Suppressor macrophage (primary cell): ENCODE results near the gene PSMA7.
"Not testable (repeated sequence)": the region's sequence is repeated elsewhere in the genome, so short reads cannot be mapped to it uniquely, and the experiment has no call there.

Experiments
- DNase-seq, 4 experiments: peaks; one replicate each; pipeline ENCODE4 v3.0.0-alpha.2; 2020 to 2022

Gene PSMA7

GRCh38 chr20:62155428-62156253 lies 12.4 kb upstream of the PSMA7 start:
- DNase-seq: no peak

GRCh38 chr20:62151835-62152364 lies 8.7 kb upstream of the PSMA7 start:
- DNase-seq: no peak

GRCh38 chr20:62151225-62151624 lies 8.0 kb upstream of the PSMA7 start:
- DNase-seq: no peak

- no peak for DNase-seq
Measured at GRCh38 chr20:62150310-62150575, 7.0 kb upstream of the PSMA7 start.

- no peak for DNase-seq
Measured at GRCh38 chr20:62149532-62150309, 6.5 kb upstream of the PSMA7 start.

GRCh38 chr20:62148908-62149314 lies 5.7 kb upstream of the PSMA7 start:
- no peak for DNase-seq

- DNase-seq: not testable (repeated sequence)
Measured at GRCh38 chr20:62148383-62148782, 5.2 kb upstream of the PSMA7 start.

- no peak for DNase-seq
Measured at GRCh38 chr20:62147528-62147927, 4.3 kb upstream of the PSMA7 start.

- DNase-seq: no peak
Measured at GRCh38 chr20:62147125-62147524, 3.9 kb upstream of the PSMA7 start.

GRCh38 chr20:62146019-62146755 lies 3.0 kb upstream of the PSMA7 start:
- DNase-seq: no peak

GRCh38 chr20:62145688-62146018 lies 2.5 kb upstream of the PSMA7 start:
- DNase-seq: no peak

- DNase-seq: peak; percentile 74 to 90 (median 84)
Measured at GRCh38 chr20:62143957-62144825, 997 bp upstream of the PSMA7 start.

GRCh38 chr20:62142252-62143080 lies 728 bp downstream of the PSMA7 start:
- peak in 3 of 4 experiments; percentile 15 to 62 (median 54) for DNase-seq

- peak; percentile 73 to 90 (median 81) for DNase-seq
Measured at GRCh38 chr20:62141397-62142251, 1.6 kb downstream of the PSMA7 start.

GRCh38 chr20:62141043-62141396 lies 2.2 kb downstream of the PSMA7 start:
- DNase-seq: no peak

- DNase-seq: no peak
Measured at GRCh38 chr20:62139636-62140035, 3.6 kb downstream of the PSMA7 start.

- DNase-seq: no peak
Measured at GRCh38 chr20:62138912-62139311, 4.3 kb downstream of the PSMA7 start.

GRCh38 chr20:62138204-62138543 lies 5.0 kb downstream of the PSMA7 start:
- DNase-seq: no peak

- no peak for DNase-seq
Measured at GRCh38 chr20:62137478-62138203, 5.6 kb downstream of the PSMA7 start.

GRCh38 chr20:62137092-62137384 lies 6.2 kb downstream of the PSMA7 start:
- no peak for DNase-seq
